ENCODE measurements around the gene TRIM29. TPM values are rescaled to one million over a fixed set of nuclear protein-coding genes. Genes with fewer than 3 reads are reported as not detected.

TRIM29 gene
- total and polyA plus RNA-seq, 10 of the 15 experiments (the other 5 are each of a cell fraction or from before 2014, with no cell fraction given) = 0.08 to 0.67 (median 0.26) TPM; not detected in 5

- ChIA-PET POLR2A (no interaction called here), CTCF (interaction anchor here (0.6 to 1.9 kb wide), 4 partner anchors 9 to 114 kb away, joined by 3 to 4 read pairs (median 3); no protein-coding TSS in a partner anchor), SMC1A (ENCODE audit: uncharacterized antibody, unreplicated experiment) (no interaction called here), RAD21 (ENCODE audit: unreplicated experiment) (no interaction called here)
- in situ Hi-C loops (cut with MboI) = no loop called here
- H3K4me1 ChIP-seq (ENCODE audit: control insufficient read depth, insufficient read depth, low read length) = peaks cover 8% of the 10 kb centered on the region
- no peaks in the 10 kb centered on the region for H3K9me3 ChIP-seq (replicated peaks; ENCODE audit: control insufficient read depth, insufficient read depth, low read length)
- no peaks in the 10 kb centered on the region for H3K36me3 ChIP-seq (ENCODE audit: control insufficient read depth in 2 of 2, insufficient read depth in 2 of 2, low read length in 1 of 2)
- no peak overlapping the region for H3K9ac ChIP-seq (ENCODE audit: control insufficient read depth, insufficient read depth, low read length)
- H4K20me1 ChIP-seq (ENCODE audit: control insufficient read depth, insufficient read depth) = no peaks in the 10 kb centered on the region
- no peaks in the 10 kb centered on the region; a peak in 3 of 4 replicates for H3K27me3 ChIP-seq (replicated peaks in 1 of 2; ENCODE audit: control insufficient read depth in 2 of 2, insufficient read depth in 2 of 2, low read length in 1 of 2)
- no peak for FAIRE-seq
- H3K79me2 ChIP-seq (ENCODE audit: control insufficient read depth, insufficient read depth, low read length) = no peaks in the 10 kb centered on the region
- TF ChIP-seq TCF3 (IDR thresholded peaks at IDR 0.05; ENCODE audit: borderline replicate concordance, insufficient read depth, low read depth, low read length) (no peak), CBX5 (IDR thresholded peaks at IDR 0.05; ENCODE audit: low read depth) (no peak), NFYA (IDR thresholded peaks at IDR 0.05; ENCODE audit: borderline replicate concordance, low read depth, low read length) (no peak)
- no peak for ATAC-seq
- no peak overlapping the region for H3K4me2 ChIP-seq (ENCODE audit: control insufficient read depth, insufficient read depth)
- H3K27ac ChIP-seq (ENCODE audit: control insufficient read depth, insufficient read depth) = no peak overlapping the region
- no peak overlapping the region for H2AFZ ChIP-seq (ENCODE audit: control insufficient read depth, low read depth, low read length)
- intact Hi-C loops (cut with micrococcal nuclease; ENCODE audit: unreplicated experiment) = no loop called here
- no peak for DNase-seq (ENCODE audit: low read depth, low spot score)
- no TSS peak for BruUV-seq (replicated peaks)
- no peak overlapping the region for H3K4me3 ChIP-seq
Measured at GRCh38 chr11:120186456-120186773, 48.5 kb upstream of the TRIM29 start.

GRCh38 chr11:120185706-120186455 lies 48.0 kb upstream of the TRIM29 start:
- DNase-seq (ENCODE audit: low read depth, low spot score) (no peak), ATAC-seq (peak; percentile 20; the same call in 1 of the 3 replicates), FAIRE-seq (no peak)
- no peak overlapping the region for H3K9ac ChIP-seq (ENCODE audit: control insufficient read depth, insufficient read depth, low read length)
- no TSS peak for BruUV-seq (replicated peaks)
- in situ Hi-C loops (cut with MboI) = no loop called here
- no peak overlapping the region for H3K4me3 ChIP-seq
- no peaks in the 10 kb centered on the region for H3K79me2 ChIP-seq (ENCODE audit: control insufficient read depth, insufficient read depth, low read length)
- no peak for TF ChIP-seq NFIC (IDR thresholded peaks at IDR 0.05; ENCODE audit: low read depth, low read length)
- peaks cover 8% of the 10 kb centered on the region for H3K4me1 ChIP-seq (ENCODE audit: control insufficient read depth, insufficient read depth, low read length)
- no peaks in the 10 kb centered on the region for H3K9me3 ChIP-seq (replicated peaks; ENCODE audit: control insufficient read depth, insufficient read depth, low read length)
- ChIA-PET SMC1A (ENCODE audit: uncharacterized antibody, unreplicated experiment) (no interaction called here), RAD21 (ENCODE audit: unreplicated experiment) (interaction anchor here (1.1 kb wide), 1 partner anchor 50 kb away, joined by 3 read pairs; no protein-coding TSS in a partner anchor), CTCF (interaction anchor here (0.6 to 1.9 kb wide), 5 partner anchors 9 to 117 kb away, joined by 3 to 4 read pairs (median 3); no protein-coding TSS in a partner anchor), POLR2A (no interaction called here)
- H3K4me2 ChIP-seq (ENCODE audit: control insufficient read depth, insufficient read depth) = no peak overlapping the region
- H3K27ac ChIP-seq (ENCODE audit: control insufficient read depth, insufficient read depth) = no peak overlapping the region
- intact Hi-C loops (cut with micrococcal nuclease; ENCODE audit: unreplicated experiment) = no loop called here
- H3K36me3 ChIP-seq (ENCODE audit: control insufficient read depth in 2 of 2, insufficient read depth in 2 of 2, low read length in 1 of 2) = no peaks in the 10 kb centered on the region
- 26% methylated on average over 3 of the region's 3 CpGs for WGBS (ENCODE audit: insufficient coverage, insufficient replicate concordance, low lambda C conversion rate, missing lambda C conversion rate)
- no peak overlapping the region for H2AFZ ChIP-seq (ENCODE audit: control insufficient read depth, low read depth, low read length)
- no peaks in the 10 kb centered on the region for H4K20me1 ChIP-seq (ENCODE audit: control insufficient read depth, insufficient read depth)
- no peaks in the 10 kb centered on the region; a peak in 2 of 4 replicates for H3K27me3 ChIP-seq (replicated peaks in 1 of 2; ENCODE audit: control insufficient read depth in 2 of 2, insufficient read depth in 2 of 2, low read length in 1 of 2)
